Ovary (tissue), 9 donors: Measurements from ENCODE around the gene LMAN2L. TPM values are rescaled to one million over a fixed set of nuclear protein-coding genes. Genes with fewer than 3 reads are reported as not detected.
"Not testable (repeated sequence)": the region's sequence is repeated elsewhere in the genome, so short reads cannot be mapped to it uniquely, and the experiment has no call there.

Experiments
- DNase-seq, 5 donors: peaks; one replicate each; pipeline ENCODE4 v3.0.0-alpha.2; 2019 to 2020
- H3K27ac ChIP-seq, 2 donors: fragments of 200-600 bp; one replicate each; pipeline versions ENCODE4 v1.5.1 to v1.8.0; 2019 to 2022
- H3K27me3 ChIP-seq: fragments of 200-600 bp; one replicate; pipeline ENCODE4 v1.8.0; 2022
- H3K36me3 ChIP-seq: fragments of 200-600 bp; sonication (generic); one replicate; pipeline ENCODE4 v1.5.1; 2019
- H3K4me1 ChIP-seq: one replicate; pipeline ENCODE4 v1.8.1; 2013; ENCODE audit warnings: mild to moderate bottlenecking, moderate library complexity; ENCODE audit not compliant: insufficient read depth
- H3K4me3 ChIP-seq: fragments of 200-600 bp; sonication (generic); one replicate; pipeline ENCODE4 v1.5.1; 2017
- H3K9me3 ChIP-seq, 2 donors: fragments of 200-600 bp in 1 of 2; sonication (generic) in 1 of 2; one replicate each; pipeline versions ENCODE4 v1.5.1 to v1.8.1; 2013 to 2019; ENCODE audit warnings: mild to moderate bottlenecking in 1 of 2, moderate library complexity in 1 of 2
- CTCF ChIP-seq, 3 donors: fragments of 450-650 bp in 2 of 3; fragments of 200-600 bp in 1 of 3; IDR thresholded peaks; one replicate each; pipeline versions ENCODE4 v1.5.1 to v1.8.0; 2016 to 2022; ENCODE audit warnings: antibody characterized with exemption in 3 of 3, mild to moderate bottlenecking in 1 of 3
- EP300 ChIP-seq: sonication (generic); formaldehyde crosslinking; IDR thresholded peaks from one replicate; pipeline ENCODE4 v1.6.1; 2017; ENCODE audit warnings: antibody characterized with exemption
- POLR2A ChIP-seq: fragments of 450-650 bp; IDR thresholded peaks from one replicate; pipeline ENCODE4 v1.6.1; 2017; ENCODE audit warnings: antibody characterized with exemption, mild to moderate bottlenecking, moderate library complexity
- WGBS, 3 donors: extraction: QIAGEN DNeasy Blood & Tissue Kit in 1 of 3; methylation state at CpG; one replicate each; pipeline versions ENCODE4 v1.1.5 to v1.1.7; 2013 to 2017; 5-methylcytosine and 5-hydroxymethylcytosine counted together
- intact Hi-C, 4 donors: fragments of 100-400 bp; cut with DNase I; formaldehyde crosslinking; loops; one replicate each; pipeline versions ENCODE4 v1.11.0 to v1.15.1; 2022 to 2023
- polyA plus RNA-seq, 2 donors: library from polyadenylated mRNA; stranded (reverse); fragments of 200-250 nt in 1 of 2; fragments of 350-450 nt in 1 of 2; fragmentation: Illumina TruSeq in 1 of 2; extraction: RNeasy Lipid Tissue Mini Kit (QIAGEN cat#74804) in 1 of 2; gene quantifications; one replicate each; pipeline ENCODE4 v1.2.3, GENCODE V29; 2013 to 2014
- total RNA-seq, 7 donors: library from RNA; depleted of rRNA in 2 of 7; stranded (reverse); fragments of >200 nt in 2 of 7; fragmentation: NEBNext Ultra II Directional in 3 of 7; extraction: Animal tissue kit (Norgen Biotek cat#: 25700) in 3 of 7; gene quantifications; one replicate each; pipeline versions ENCODE4 v1.1.0 to v1.2.4, GENCODE V29; 2016 to 2023
- donor health status: DM: no; HTN: no; CAD: no; lungs with moderate emphysema.
- donor health status: DM: no; HTN: no; CAD: no.
- donor health status: Bipolar disorder and iron deficiency.
- donor health status: DM: yes; HTN: yes; CAD: no.
- donor health status: DM: no; HTN: no; CAD: no.
- donor health status: DM: yes; HTN: yes; CAD: no.

Gene LMAN2L
- total and polyA plus RNA-seq, 9 donors = 14.8 to 41.6 (median 23.1) TPM

- 75 to 84% (median 84%) methylated on average over 15 of the region's 15 CpGs for WGBS, 3 donors
- DNase-seq = peak in 1 of 5 donors; percentile 7
- TF ChIP-seq POLR2A (no peak), CTCF (IDR thresholded peaks at IDR 0.05) (no peak), EP300 (no peak)
- Histone ChIP-seq H3K36me3 (no peaks in the 10 kb centered on the region), H3K4me1 (no peaks in the 10 kb centered on the region), H3K27me3 (no peaks in the 10 kb centered on the region), H3K27ac (no peak overlapping the region), H3K4me3 (no peak overlapping the region), H3K9me3 (no peaks in the 10 kb centered on the region)
- intact Hi-C loops = loop anchor here in 1 of 4 donors (10.0 kb wide), 1 partner anchor 55 kb away; no protein-coding TSS in a partner anchor
These were observed 70.2 kb downstream of the LMAN2L start for GRCh38 chr2:96669539-96670215.

- H3K4me1 ChIP-seq = no peaks in the 10 kb centered on the region
- no peak overlapping the region for H3K4me3 ChIP-seq
- H3K27ac ChIP-seq = no peak overlapping the region
- DNase-seq = peak in 1 of 5 donors; percentile 18
- no peaks in the 10 kb centered on the region for H3K36me3 ChIP-seq
- TF ChIP-seq CTCF (IDR thresholded peaks at IDR 0.05) (no peak), POLR2A (no peak), EP300 (no peak)
- H3K27me3 ChIP-seq = no peaks in the 10 kb centered on the region
- H3K9me3 ChIP-seq = no peaks in the 10 kb centered on the region
- WGBS, 3 donors = 72 to 90% (median 75%) methylated on average over 11 of the region's 11 CpGs
- intact Hi-C loops = no loop called here
These were observed 71.1 kb downstream of the LMAN2L start for GRCh38 chr2:96668771-96669170.

- H3K27ac ChIP-seq, H3K9me3 ChIP-seq, H3K36me3 ChIP-seq, H3K4me3 ChIP-seq, intact Hi-C loops, H3K27me3 ChIP-seq, H3K4me1 ChIP-seq: not testable (repeated sequence)
- peak in 1 of 5 donors; percentile 13 for DNase-seq
- 84 to 91% (median 90%) methylated on average over 3 of the region's 3 CpGs for WGBS, 3 donors
These were observed 74.1 kb downstream of the LMAN2L start for GRCh38 chr2:96665717-96666116.

GRCh38 chr2:96665083-96665569 lies 74.7 kb downstream of the LMAN2L start:
- WGBS, 3 donors = 49 to 54% (median 49%) methylated on average over 3 of the region's 3 CpGs
- Histone ChIP-seq H3K4me3 (no peak overlapping the region), H3K27me3 (no peaks in the 10 kb centered on the region), H3K4me1 (no peaks in the 10 kb centered on the region), H3K36me3 (no peaks in the 10 kb centered on the region), H3K27ac (no peak overlapping the region), H3K9me3 (no peaks in the 10 kb centered on the region)
- intact Hi-C loops = no loop called here
- peak in 3 of 5 donors; percentile 27 to 42 (median 35) for DNase-seq
- TF ChIP-seq POLR2A = no peak

- Histone ChIP-seq H3K9me3 (no peaks in the 10 kb centered on the region), H3K27me3 (no peaks in the 10 kb centered on the region), H3K27ac (no peak overlapping the region), H3K4me1 (no peaks in the 10 kb centered on the region), H3K4me3 (no peak overlapping the region), H3K36me3 (no peaks in the 10 kb centered on the region)
- TF ChIP-seq POLR2A (no peak), CTCF (IDR thresholded peaks at IDR 0.05) (no peak), EP300 (no peak)
- 84 to 96% (median 93%) methylated on average over 3 of the region's 3 CpGs for WGBS, 3 donors
- intact Hi-C loops = no loop called here
- DNase-seq = no peak
These were observed 75.4 kb downstream of the LMAN2L start for GRCh38 chr2:96664366-96664925.
